ENCODE measurements around the gene TRAP1.

DNA sequence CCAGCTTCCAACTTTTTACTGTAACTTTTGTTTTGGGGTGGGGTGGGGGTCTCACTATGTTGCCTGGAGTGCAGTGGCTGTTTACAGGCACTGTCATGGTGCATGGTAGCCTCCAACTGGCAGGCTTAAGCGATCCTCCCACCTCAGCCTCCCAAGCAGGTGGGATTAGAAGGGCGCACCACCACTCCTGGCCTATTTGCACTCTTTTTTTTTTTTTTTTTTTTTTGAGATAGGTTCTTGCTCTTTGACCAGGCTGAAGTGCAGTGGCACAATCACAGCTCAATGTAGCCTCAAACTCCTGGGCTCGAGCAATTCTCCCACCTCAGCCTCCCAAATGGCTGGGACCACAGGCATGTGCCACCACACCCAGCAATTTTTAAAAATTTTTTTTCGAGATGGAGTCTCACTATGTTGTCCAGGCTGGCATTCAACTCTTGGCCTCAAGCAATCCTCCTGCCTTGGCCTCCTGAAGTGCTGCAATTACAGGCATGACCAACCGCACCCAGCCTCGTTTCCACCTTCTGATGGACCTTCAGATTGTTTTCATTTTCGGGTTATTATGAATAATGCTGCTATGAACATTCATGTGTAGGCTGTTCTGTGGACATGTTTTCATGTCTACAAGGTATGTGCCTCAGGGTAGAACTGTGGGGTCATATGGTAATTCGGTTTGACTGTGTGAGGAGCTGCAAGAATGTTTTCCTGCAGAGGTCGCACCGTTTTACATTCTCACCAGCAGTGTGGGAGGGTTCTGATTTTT lies 10.9 kb downstream of the TRAP1 start:
- TF ChIP-seq ZNF274 (IDR thresholded peaks at IDR 0.05; ENCODE audit: low read depth, low read length) (no peak), SUZ12 (IDR thresholded peaks at IDR 0.05; ENCODE audit: extremely low read depth, insufficient read depth, insufficient read length) (no peak), YY1 (IDR thresholded peaks at IDR 0.05; ENCODE audit: insufficient read depth, insufficient read length) (no peak)
